HG03095 (cell line): ENCODE results near the gene PPP3CA.
A peak's percentile ranks its signal among the peaks of the same experiment; 100 is the strongest.

ENCODE experiments used
- ATAC-seq: cut with Tn5 transposase; IDR thresholded peaks from one replicate; pipeline ENCODE4 v1.9.1; 2021; ENCODE audit warnings: moderate library complexity; ENCODE audit not compliant: unreplicated experiment

PPP3CA gene

GRCh38 chr4:101347267-101347556, at the start of gene PPP3CA:
TSS of gene PPP3CA (minus strand) at chr4:101347526.
- peak; percentile 21 for ATAC-seq

- ATAC-seq = no peak
Measured at GRCh38 chr4:101393256-101393655, 45.9 kb upstream of the PPP3CA start.

GRCh38 chr4:101370663-101371210, 23.4 kb upstream of the PPP3CA start:
- no peak for ATAC-seq

- no peak for ATAC-seq
Measured at GRCh38 chr4:101367201-101367600, 19.9 kb upstream of the PPP3CA start.

GRCh38 chr4:101366331-101366730, 19.0 kb upstream of the PPP3CA start:
- no peak for ATAC-seq

- ATAC-seq = no peak
Measured at GRCh38 chr4:101357751-101358150, 10.4 kb upstream of the PPP3CA start.

- ATAC-seq = no peak
Measured at GRCh38 chr4:101356928-101357327, 9.6 kb upstream of the PPP3CA start.

- no peak for ATAC-seq
Measured at GRCh38 chr4:101355767-101356702, 8.7 kb upstream of the PPP3CA start.

GRCh38 chr4:101355246-101355645, 7.9 kb upstream of the PPP3CA start:
- ATAC-seq = peak; percentile 96

- ATAC-seq = no peak
Measured at GRCh38 chr4:101349801-101350064, 2.4 kb upstream of the PPP3CA start.

- no peak for ATAC-seq
Measured at GRCh38 chr4:101348995-101349800, 1.9 kb upstream of the PPP3CA start.

- ATAC-seq = no peak
Measured at GRCh38 chr4:101348367-101348827, 1.1 kb upstream of the PPP3CA start.

GRCh38 chr4:101347557-101348366, 436 bp upstream of the PPP3CA start:
- ATAC-seq = peak; percentile 83

GRCh38 chr4:101346351-101347266, 717 bp downstream of the PPP3CA start:
- ATAC-seq = peak; percentile 8

GRCh38 chr4:101345596-101346350, 1.6 kb downstream of the PPP3CA start:
- no peak for ATAC-seq

- ATAC-seq = no peak
Measured at GRCh38 chr4:101345271-101345595, 2.1 kb downstream of the PPP3CA start.

- no peak for ATAC-seq
Measured at GRCh38 chr4:101339332-101339731, 8.0 kb downstream of the PPP3CA start.

GRCh38 chr4:101337688-101338087, 9.6 kb downstream of the PPP3CA start:
- no peak for ATAC-seq

GRCh38 chr4:101334963-101335572, 12.3 kb downstream of the PPP3CA start:
- no peak for ATAC-seq
